K562 (cell line): ENCODE data around the gene MXI1. TPM values are rescaled to one million over a fixed set of nuclear protein-coding genes. Genes with fewer than 3 reads are reported as not detected.

Source experiments
- CBFA2T2 ChIP-seq: fragments of 450-650 bp; conservative IDR thresholded peaks from 2 replicates; pipeline ENCODE4 v1.6.1; 2017; ENCODE audit warnings: mild to moderate bottlenecking
- CEBPG ChIP-seq, 3 experiments: fragments of 200-800 bp in 1 of 3; sonication (Bioruptor generic) in 1 of 3; sonication (generic) in 1 of 3; formaldehyde crosslinking in 1 of 3; IDR thresholded peaks in 2 of 3; conservative IDR thresholded peaks in 1 of 3; 2 replicates each; pipeline versions ENCODE4 v1.6.1 to v1.8.0; 2016 to 2022; ENCODE audit warnings: missing compliant biosample characterization in 2 of 3, missing genetic modification characterization in 2 of 3, mild to moderate bottlenecking in 1 of 3, missing genetic modification reagents in 1 of 3
- ETS1 ChIP-seq: conservative IDR thresholded peaks from 2 replicates; pipeline ENCODE4 v1.6.1; 2011; ENCODE audit warnings: low read depth, mild to moderate bottlenecking, low read length; ENCODE audit not compliant: control insufficient read depth
- GTF2A2 ChIP-seq: IDR thresholded peaks from 2 replicates; pipeline ENCODE4 v1.6.1; 2016; ENCODE audit warnings: mild to moderate bottlenecking, missing genetic modification characterization, missing compliant biosample characterization
- HLTF ChIP-seq: fragments of 450-650 bp; IDR thresholded peaks from 2 replicates; pipeline ENCODE4 v1.6.1; 2016
- NONO ChIP-seq, 2 experiments: fragments of 200-400 bp in 1 of 2; fragments of 450-650 bp in 1 of 2; formaldehyde crosslinking in 1 of 2; IDR thresholded peaks; 2 replicates each; pipeline ENCODE4 v1.6.1; 2017; ENCODE audit warnings: low read depth in 2 of 2, mild to moderate bottlenecking in 2 of 2, moderate library complexity in 2 of 2, low read length in 1 of 2
- POLR2B ChIP-seq: fragments of 450-650 bp; IDR thresholded peaks from 2 replicates; pipeline ENCODE4 v1.6.1; 2018; ENCODE audit warnings: low read depth; ENCODE audit not compliant: partially characterized antibody
- RB1 ChIP-seq: fragments of 450-650 bp; IDR thresholded peaks from 2 replicates; pipeline ENCODE4 v1.6.1; 2017; ENCODE audit warnings: low read depth, mild to moderate bottlenecking
- TAL1 ChIP-seq: fragments of 450-650 bp; IDR thresholded peaks from 2 replicates; pipeline ENCODE4 v1.6.1; 2016; ENCODE audit warnings: mild to moderate bottlenecking
- TCFL5 ChIP-seq: fragments of 250-450 bp; sonication (Bioruptor Pico); conservative IDR thresholded peaks from 2 replicates; pipeline ENCODE4 v1.6.1; 2021; ENCODE audit warnings: mild to moderate bottlenecking, moderate library complexity, matching md5 sums
- ZNF224 ChIP-seq: sonication (generic); formaldehyde crosslinking; IDR thresholded peaks from 2 replicates; pipeline ENCODE4 v1.8.0; 2022; ENCODE audit warnings: mild to moderate bottlenecking, missing genetic modification reagents
- ZNF507 ChIP-seq: conservative IDR thresholded peaks from 2 replicates; pipeline ENCODE4 v1.6.1; 2017; ENCODE audit warnings: missing genetic modification characterization, missing compliant biosample characterization
- ZNF592 ChIP-seq: fragments of 450-650 bp; IDR thresholded peaks from 2 replicates; pipeline ENCODE4 v1.6.1; 2017; ENCODE audit warnings: antibody characterized with exemption, mild to moderate bottlenecking
- ZNF785 ChIP-seq: fragments of 250-450 bp; sonication (Bioruptor Pico); IDR thresholded peaks from 2 replicates; pipeline ENCODE4 v1.4.0; 2020; ENCODE audit warnings: mild to moderate bottlenecking
- polyA plus RNA-seq, 8 experiments: library from polyadenylated mRNA; depleted of rRNA in 4 of 8; stranded (reverse) in 5 of 8; unstranded in 3 of 8; fragments of >200 nt; fragmentation: Nextera tagmentation in 2 of 8; fragmentation: Illumina TruSeq in 1 of 8; extraction: Ambion mirVana in 2 of 8; extraction: Trizol in 1 of 8; gene quantifications; 2 replicates each; pipeline versions ENCODE4 v1.2.1 to v1.2.3, GENCODE V29; 2011 to 2014; ENCODE audit warnings: inconsistent platforms in 1 of 8, missing spikeins in 1 of 8
- total RNA-seq, 7 experiments: library from RNA; depleted of rRNA in 6 of 7; stranded (reverse); fragments of >200 nt in 6 of 7; fragmentation: Illumina TruSeq in 2 of 7; extraction: Trizol in 2 of 7; gene quantifications; 2 replicates each; pipeline versions ENCODE4 v1.2.1 to v1.2.3, GENCODE V29; 2011 to 2021; ENCODE audit warnings: low replicate concordance in 1 of 7
- TF ChIP-seq, protein P1 (sequence below): fragments of 450-650 bp; IDR thresholded peaks from 2 replicates; pipeline ENCODE4 v1.6.1; 2018; ENCODE audit not compliant: partially characterized antibody
- TF ChIP-seq, protein P2 (sequence below), 2 experiments: fragments of 150-350 bp in 1 of 2; IDR thresholded peaks; 2 replicates each; pipeline ENCODE4 v1.6.1; 2012 to 2016; ENCODE audit warnings: low read depth in 2 of 2, low read length in 2 of 2, mild to moderate bottlenecking in 1 of 2, moderate library complexity in 1 of 2

The MXI1 gene
- total and polyA plus RNA-seq, 9 of the 15 experiments (the other 6 are each of a cell fraction or from before 2014, with no cell fraction given): 9.1 to 23.7 (median 14.8) TPM

- TF ChIP-seq ZNF592: no peak
- no peak for TF ChIP-seq POLR2B
- TF ChIP-seq RB1: no peak
- no peak for TF ChIP-seq HLTF
- no peak for TF ChIP-seq CBFA2T2
- no peak for TF ChIP-seq CEBPG (CRISPR knock-in tag; IDR thresholded peaks at IDR 0.05)
- no peak for TF ChIP-seq CEBPG (tag; conservative IDR thresholded peaks at IDR 0.05 in 1 of 2, IDR thresholded peaks at IDR 0.05 in 1 of 2)
- TF ChIP-seq ETS1: no peak
- TF ChIP-seq NONO (IDR thresholded peaks at IDR 0.05; ENCODE audit: low read depth in 2 of 2, low read length in 1 of 2): no peak
- no peak for TF ChIP-seq GTF2A2 (tag)
- no peak for TF ChIP-seq ZNF785 (CRISPR knock-in tag)
- TF ChIP-seq TAL1: no peak
- TF ChIP-seq ZNF224 (CRISPR knock-in tag): no peak
- TF ChIP-seq TCFL5 (CRISPR knock-in tag): no peak
- TF ChIP-seq, protein P1, sequence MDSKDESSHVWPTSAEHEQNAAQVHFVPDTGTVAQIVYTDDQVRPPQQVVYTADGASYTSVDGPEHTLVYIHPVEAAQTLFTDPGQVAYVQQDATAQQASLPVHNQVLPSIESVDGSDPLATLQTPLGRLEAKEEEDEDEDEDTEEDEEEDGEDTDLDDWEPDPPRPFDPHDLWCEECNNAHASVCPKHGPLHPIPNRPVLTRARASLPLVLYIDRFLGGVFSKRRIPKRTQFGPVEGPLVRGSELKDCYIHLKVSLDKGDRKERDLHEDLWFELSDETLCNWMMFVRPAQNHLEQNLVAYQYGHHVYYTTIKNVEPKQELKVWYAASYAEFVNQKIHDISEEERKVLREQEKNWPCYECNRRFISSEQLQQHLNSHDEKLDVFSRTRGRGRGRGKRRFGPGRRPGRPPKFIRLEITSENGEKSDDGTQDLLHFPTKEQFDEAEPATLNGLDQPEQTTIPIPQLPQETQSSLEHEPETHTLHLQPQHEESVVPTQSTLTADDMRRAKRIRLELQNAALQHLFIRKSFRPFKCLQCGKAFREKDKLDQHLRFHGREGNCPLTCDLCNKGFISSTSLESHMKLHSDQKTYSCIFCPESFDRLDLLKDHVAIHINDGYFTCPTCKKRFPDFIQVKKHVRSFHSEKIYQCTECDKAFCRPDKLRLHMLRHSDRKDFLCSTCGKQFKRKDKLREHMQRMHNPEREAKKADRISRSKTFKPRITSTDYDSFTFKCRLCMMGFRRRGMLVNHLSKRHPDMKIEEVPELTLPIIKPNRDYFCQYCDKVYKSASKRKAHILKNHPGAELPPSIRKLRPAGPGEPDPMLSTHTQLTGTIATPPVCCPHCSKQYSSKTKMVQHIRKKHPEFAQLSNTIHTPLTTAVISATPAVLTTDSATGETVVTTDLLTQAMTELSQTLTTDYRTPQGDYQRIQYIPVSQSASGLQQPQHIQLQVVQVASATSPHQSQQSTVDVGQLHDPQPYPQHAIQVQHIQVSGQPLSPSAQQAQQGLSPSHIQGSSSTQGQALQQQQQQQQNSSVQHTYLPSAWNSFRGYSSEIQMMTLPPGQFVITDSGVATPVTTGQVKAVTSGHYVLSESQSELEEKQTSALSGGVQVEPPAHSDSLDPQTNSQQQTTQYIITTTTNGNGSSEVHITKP: peak; percentile 59
- no peak for TF ChIP-seq ZNF507 (tag)
- TF ChIP-seq, protein P2, sequence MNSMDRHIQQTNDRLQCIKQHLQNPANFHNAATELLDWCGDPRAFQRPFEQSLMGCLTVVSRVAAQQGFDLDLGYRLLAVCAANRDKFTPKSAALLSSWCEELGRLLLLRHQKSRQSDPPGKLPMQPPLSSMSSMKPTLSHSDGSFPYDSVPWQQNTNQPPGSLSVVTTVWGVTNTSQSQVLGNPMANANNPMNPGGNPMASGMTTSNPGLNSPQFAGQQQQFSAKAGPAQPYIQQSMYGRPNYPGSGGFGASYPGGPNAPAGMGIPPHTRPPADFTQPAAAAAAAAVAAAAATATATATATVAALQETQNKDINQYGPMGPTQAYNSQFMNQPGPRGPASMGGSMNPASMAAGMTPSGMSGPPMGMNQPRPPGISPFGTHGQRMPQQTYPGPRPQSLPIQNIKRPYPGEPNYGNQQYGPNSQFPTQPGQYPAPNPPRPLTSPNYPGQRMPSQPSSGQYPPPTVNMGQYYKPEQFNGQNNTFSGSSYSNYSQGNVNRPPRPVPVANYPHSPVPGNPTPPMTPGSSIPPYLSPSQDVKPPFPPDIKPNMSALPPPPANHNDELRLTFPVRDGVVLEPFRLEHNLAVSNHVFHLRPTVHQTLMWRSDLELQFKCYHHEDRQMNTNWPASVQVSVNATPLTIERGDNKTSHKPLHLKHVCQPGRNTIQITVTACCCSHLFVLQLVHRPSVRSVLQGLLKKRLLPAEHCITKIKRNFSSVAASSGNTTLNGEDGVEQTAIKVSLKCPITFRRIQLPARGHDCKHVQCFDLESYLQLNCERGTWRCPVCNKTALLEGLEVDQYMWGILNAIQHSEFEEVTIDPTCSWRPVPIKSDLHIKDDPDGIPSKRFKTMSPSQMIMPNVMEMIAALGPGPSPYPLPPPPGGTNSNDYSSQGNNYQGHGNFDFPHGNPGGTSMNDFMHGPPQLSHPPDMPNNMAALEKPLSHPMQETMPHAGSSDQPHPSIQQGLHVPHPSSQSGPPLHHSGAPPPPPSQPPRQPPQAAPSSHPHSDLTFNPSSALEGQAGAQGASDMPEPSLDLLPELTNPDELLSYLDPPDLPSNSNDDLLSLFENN (IDR thresholded peaks at IDR 0.05; ENCODE audit: low read depth in 2 of 2, low read length in 2 of 2): no peak
Measured at GRCh38 chr10:110162741-110163145, 44.7 kb upstream of the MXI1 start (continued).
